Nephron progenitor cell (in vitro differentiated cells): ENCODE measurements around the gene MRPS18A.

ENCODE experiments used
- DNase-seq: peaks from one replicate; pipeline ENCODE4 v3.0.0; 2021
- H3K27ac Mint-ChIP-seq: 2 replicates; pipeline ENCODE4 v1.8.0; 2021; ENCODE audit warnings: mild to moderate bottlenecking, moderate library complexity, mixed read lengths
- H3K27me3 Mint-ChIP-seq: 2 replicates; pipeline ENCODE4 v1.8.0; 2021; ENCODE audit warnings: mild to moderate bottlenecking, low read depth, mixed read lengths; ENCODE audit not compliant: poor library complexity
- H3K36me3 Mint-ChIP-seq: 2 replicates; pipeline ENCODE4 v1.8.0; 2021; ENCODE audit warnings: low read depth, mixed read lengths
- H3K4me1 Mint-ChIP-seq: 2 replicates; pipeline ENCODE4 v1.8.0; 2021; ENCODE audit warnings: mixed read lengths
- H3K4me3 Mint-ChIP-seq: 2 replicates; pipeline ENCODE4 v1.8.0; 2021; ENCODE audit warnings: mild to moderate bottlenecking, moderate library complexity, mixed read lengths
- H3K9me3 Mint-ChIP-seq: 2 replicates; pipeline ENCODE4 v1.8.0; 2021; ENCODE audit warnings: mild to moderate bottlenecking, moderate library complexity, mixed read lengths
- TF ChIP-seq, protein P1 (sequence below): fragments of 200-600 bp; sonication (generic); IDR thresholded peaks from 2 replicates; pipeline ENCODE4 v1.5.0; 2021; ENCODE audit warnings: antibody characterized with exemption

Gene MRPS18A

DNA sequence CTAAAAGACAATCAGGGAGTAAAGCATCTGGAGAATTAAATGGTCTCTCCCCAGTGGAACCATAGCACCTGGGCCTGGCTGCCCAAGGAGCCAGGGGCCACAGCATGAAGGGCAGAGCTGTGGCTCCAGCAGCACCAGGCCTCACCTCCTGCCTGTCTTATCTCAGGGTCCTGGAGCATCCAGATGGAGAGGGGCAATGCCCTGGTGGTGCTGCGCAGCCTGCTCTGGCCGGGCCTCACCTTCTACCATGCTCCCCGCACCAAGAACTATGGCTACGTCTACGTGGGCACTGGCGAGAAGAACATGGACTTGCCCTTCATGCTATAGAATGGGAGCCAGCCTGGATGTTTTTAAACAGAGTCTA is 17.0 kb downstream of the MRPS18A start:
- TF ChIP-seq, protein P1, sequence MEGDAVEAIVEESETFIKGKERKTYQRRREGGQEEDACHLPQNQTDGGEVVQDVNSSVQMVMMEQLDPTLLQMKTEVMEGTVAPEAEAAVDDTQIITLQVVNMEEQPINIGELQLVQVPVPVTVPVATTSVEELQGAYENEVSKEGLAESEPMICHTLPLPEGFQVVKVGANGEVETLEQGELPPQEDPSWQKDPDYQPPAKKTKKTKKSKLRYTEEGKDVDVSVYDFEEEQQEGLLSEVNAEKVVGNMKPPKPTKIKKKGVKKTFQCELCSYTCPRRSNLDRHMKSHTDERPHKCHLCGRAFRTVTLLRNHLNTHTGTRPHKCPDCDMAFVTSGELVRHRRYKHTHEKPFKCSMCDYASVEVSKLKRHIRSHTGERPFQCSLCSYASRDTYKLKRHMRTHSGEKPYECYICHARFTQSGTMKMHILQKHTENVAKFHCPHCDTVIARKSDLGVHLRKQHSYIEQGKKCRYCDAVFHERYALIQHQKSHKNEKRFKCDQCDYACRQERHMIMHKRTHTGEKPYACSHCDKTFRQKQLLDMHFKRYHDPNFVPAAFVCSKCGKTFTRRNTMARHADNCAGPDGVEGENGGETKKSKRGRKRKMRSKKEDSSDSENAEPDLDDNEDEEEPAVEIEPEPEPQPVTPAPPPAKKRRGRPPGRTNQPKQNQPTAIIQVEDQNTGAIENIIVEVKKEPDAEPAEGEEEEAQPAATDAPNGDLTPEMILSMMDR: no peak
- peaks cover 77% of the 10 kb centered on the region for H3K4me1 Mint-ChIP-seq
- peaks cover 33% of the 10 kb centered on the region for H3K36me3 Mint-ChIP-seq
- no peaks in the 10 kb centered on the region for H3K9me3 Mint-ChIP-seq
- no peak overlapping the region for H3K4me3 Mint-ChIP-seq
- peaks cover 2% of the 10 kb centered on the region for H3K27me3 Mint-ChIP-seq
- H3K27ac Mint-ChIP-seq: peak overlapping the region; percentile 94
- no peak for DNase-seq

DNA sequence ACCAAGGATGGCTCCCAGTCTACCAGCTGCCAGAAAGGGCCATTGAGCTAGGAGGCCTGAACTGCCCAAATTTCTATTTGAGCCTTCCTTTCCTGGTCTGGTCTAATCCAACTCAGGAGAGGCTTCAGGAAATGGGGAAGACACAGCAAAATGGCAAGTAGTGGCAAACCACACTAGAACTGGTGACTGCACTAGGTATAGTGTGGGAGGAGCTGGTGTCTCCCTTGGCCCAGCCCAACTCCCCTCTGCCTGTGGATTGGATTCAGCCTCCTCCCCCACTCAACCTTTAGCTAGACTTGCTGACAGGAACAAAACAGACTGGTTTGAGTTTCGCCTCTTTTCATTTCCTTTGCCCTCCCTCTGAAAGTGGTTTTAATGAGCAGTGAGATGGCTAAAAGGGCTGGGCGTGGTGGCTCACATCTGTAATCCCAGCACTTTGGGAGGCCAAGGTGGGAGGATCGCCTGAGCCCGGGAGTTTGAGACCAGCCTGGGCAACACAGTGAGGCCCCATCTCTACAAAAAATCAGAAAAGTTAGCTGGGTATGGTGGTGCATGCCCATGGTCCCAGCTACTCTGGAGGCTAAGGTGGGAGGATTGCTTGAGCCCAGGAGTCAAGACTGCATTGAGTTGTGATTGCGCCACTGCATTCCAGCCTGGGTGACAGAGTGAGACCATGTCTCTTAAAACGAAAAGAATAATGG is 17.5 kb downstream of the MRPS18A start:
- Mint-ChIP-seq H3K27ac (peak overlapping the region; percentile 94), H3K4me1 (peaks cover 77% of the 10 kb centered on the region), H3K36me3 (peaks cover 28% of the 10 kb centered on the region), H3K9me3 (no peaks in the 10 kb centered on the region), H3K27me3 (peaks cover 2% of the 10 kb centered on the region), H3K4me3 (no peak overlapping the region)
- TF ChIP-seq, protein P1: no peak
- no peak for DNase-seq

DNA sequence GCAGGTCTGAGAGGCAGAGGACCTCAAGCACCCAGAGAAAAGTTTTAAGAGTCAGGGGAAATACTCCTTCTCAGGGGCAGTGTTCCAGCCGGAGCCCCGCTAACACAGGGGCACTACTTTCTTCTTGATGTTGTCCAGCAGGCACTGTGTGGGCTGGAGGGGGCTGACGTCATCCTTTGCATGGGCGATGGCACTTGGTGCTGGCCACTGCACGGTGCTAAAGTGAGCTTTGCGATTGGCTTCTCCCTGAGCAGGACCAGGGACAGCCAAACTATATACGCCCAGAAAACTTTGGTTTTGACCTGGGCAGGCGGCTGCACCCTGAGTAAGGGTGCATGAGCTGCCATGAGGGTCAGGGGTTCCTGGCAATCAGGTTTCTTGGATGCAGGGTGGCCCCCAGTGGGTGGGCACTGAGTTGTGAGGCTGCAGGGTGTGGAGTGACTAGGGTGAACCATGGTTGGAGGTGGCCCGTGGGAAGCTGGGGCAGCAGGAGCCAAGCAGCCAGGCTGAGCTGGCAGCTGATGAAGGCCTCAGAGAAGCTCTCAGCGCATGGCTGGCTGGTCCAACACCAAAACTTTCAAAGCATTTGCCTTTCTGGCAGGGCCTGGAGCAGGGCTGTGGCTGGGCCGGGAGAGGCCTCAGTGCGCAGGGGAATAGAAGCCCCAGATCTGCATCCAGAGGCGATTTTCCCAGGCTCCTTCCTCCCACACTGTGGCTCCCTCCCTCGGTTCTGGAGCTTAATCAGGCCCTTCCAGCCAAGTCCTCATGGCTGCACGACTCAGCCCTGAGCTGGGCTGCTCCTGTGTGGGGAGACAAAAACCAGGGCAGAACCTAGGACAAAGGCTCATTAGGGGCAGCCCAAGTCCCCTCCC is 18.3 kb downstream of the MRPS18A start:
- Mint-ChIP-seq H3K4me1 (peaks cover 76% of the 10 kb centered on the region), H3K9me3 (no peaks in the 10 kb centered on the region), H3K27ac (peak overlapping the region; percentile 94), H3K27me3 (peaks cover 3% of the 10 kb centered on the region), H3K36me3 (peaks cover 20% of the 10 kb centered on the region), H3K4me3 (no peak overlapping the region)
- TF ChIP-seq, protein P1: no peak
- no peak for DNase-seq

DNA sequence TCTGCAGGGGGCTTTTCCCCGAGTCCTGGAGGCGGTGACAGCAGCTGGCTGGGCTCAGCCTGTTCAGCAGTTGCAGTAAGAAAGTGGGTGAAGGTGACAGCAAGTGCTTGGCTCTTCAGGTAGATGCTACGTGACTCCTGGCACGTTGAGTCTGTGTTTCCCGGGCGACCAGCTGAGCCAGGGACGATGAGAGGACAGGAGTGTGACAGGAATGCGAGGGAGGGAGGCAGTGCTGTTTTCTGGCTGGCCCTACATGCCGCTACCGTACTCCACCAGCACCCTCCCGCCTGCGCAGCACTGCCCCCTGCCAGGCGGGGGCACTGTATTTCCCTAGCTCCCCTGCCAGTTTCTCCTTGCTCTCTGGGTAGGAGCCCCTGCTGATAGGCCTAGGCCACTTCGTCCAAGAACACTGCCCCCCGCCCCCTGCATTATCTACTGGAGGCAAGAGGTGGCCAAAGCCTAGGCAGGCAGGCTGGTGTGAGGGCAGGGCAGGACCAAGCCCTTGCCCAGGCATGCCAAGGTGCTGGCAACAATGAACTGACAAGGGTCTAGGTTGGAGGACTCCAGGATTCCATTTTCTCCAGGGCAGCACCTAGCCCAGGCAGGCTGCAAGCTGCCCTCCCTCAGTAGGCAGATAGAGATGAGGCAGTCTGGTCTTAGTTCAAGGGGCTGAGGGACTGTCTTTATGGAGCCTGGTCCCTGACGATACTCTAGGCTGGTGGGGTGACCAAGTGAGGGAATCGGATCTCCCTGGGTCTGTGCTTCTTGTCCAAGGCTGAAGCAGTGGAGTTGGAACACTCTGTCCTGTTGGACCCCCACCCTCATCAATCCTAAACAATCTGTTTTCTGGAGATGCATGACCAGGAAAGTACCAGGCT is 19.2 kb downstream of the MRPS18A start:
- no peaks in the 10 kb centered on the region for H3K9me3 Mint-ChIP-seq
- H3K36me3 Mint-ChIP-seq: peaks cover 19% of the 10 kb centered on the region
- peaks cover 67% of the 10 kb centered on the region for H3K4me1 Mint-ChIP-seq
- peaks cover 7% of the 10 kb centered on the region for H3K27me3 Mint-ChIP-seq
- TF ChIP-seq, protein P1: peak; percentile 57
- H3K27ac Mint-ChIP-seq: peak overlapping the region; percentile 85
- H3K4me3 Mint-ChIP-seq: peak overlapping the region; percentile 66
- peak; percentile 72 for DNase-seq

DNA sequence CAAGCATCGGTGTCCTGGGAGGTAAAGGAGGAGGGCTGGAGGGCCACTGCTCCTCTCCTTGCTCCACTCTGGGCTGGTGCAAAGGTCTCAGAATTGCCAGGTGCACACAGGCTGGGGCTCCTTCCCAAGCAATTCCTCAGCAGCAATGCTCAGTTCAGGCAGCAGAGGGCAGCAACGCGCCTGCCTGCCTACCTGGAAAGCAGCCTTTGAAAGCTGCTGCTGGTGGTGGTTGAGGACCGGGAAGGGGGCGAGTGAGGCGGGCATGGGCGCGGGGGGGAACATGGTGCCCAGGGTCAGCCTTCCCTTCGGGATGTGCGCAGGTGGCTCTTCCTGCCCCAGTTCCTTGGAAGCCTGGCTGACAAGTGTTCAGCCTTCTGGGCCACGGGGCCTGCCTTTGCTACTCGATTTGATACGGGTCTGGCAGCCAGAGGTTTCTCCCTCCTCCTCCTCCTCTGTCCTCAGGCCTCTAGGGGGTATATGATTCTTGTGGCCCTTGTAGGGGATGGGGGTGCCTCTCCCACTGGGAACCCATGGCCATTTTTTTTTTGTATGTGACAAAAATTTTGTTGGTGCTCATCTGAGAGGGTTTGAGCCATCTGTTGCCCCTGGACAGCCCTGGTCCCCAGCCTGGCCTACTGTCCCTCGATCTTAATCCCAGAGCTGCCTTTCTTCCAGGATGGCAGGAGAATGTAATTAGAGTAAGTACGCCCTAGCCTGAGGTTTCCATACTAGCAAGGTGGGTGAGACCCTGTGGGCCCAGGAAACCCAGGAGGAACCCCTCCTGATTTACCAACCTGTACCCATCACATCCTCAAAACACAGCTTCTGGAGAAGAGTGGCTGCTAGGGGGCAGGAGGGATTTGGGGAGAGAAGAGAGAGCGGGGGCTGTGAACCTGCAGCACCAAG is 20.1 kb downstream of the MRPS18A start:
- Mint-ChIP-seq H3K36me3 (peaks cover 13% of the 10 kb centered on the region), H3K9me3 (no peaks in the 10 kb centered on the region), H3K4me3 (peak overlapping the region; percentile 66), H3K4me1 (peaks cover 58% of the 10 kb centered on the region), H3K27ac (peak overlapping the region; percentile 85), H3K27me3 (peaks cover 7% of the 10 kb centered on the region)
- TF ChIP-seq, protein P1: peak; percentile 94
- peak; percentile 93 for DNase-seq
